Globus pallidus (tissue), 1 donor: ENCODE results near the gene RAD54L2.
"Not testable (repeated sequence)": the region's sequence is repeated elsewhere in the genome, so short reads cannot be mapped to it uniquely, and the experiment has no call there.

Experiments used
- DNase-seq: peaks from one replicate; pipeline ENCODE4 v3.0.0-alpha.2; 2015; ENCODE audit warnings: low spot score

RAD54L2 gene

DNA sequence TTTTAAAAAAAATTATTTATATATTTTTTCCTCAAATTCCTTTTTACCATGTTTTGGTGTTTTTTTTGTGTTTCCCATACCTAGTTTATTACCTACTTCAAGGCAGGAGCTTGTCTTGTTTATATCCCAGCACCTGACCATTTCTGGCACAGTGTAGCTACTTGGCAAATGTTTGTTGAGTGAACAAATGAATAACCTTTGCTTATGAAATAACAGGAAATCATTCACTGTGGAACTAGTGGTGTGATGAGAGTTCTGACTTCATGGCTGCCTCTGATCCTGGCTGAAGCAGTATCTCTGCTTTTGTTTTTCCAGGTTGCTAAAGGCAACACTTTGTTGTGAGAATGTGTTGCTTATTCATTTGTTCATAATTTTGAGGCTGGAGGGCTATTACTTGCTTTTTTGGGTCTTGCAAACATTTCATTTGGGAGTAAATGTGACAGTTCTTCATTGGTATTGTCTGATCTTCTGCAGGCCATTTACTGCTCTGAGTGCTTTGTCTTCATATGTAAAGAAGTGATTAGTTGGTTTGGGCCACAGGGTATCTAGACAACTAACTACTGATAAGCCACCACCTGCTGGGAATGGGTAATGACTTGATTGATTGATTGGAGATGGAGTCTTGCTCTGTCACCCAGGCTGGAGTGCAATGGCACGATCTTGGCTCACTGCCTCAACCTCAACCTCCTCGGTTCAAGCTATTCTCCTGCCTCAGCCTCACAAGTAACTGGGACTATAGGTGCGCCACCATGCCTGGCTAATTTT lies 5.7 kb downstream of the RAD54L2 start:
- DNase-seq, result no peak

DNA sequence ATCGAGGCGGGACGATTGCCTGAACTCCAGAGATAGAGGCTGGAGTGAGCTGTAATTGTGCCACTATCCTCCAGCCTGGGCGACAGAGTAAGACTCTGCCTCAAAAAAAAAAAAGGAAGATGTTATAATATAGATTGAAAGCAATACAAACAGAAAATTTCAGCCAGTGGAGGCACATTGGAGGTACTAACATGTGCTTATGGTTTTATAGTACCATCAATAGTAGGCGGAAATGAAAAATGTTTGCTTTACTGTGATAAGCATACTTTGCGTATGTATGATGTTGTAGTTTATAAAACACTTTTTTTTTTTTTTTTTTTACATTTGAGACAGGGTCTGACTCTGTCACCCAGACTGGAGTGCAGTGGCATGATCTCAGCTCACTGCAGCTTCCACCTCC lies 8.8 kb downstream of the RAD54L2 start:
- no peak for DNase-seq

- DNase-seq, result no peak
These were observed 10.8 kb downstream of the RAD54L2 start for GRCh38 chr3:51549311-51549710.

- no peak for DNase-seq
These were observed 11.7 kb downstream of the RAD54L2 start for GRCh38 chr3:51550080-51550819.

- no peak for DNase-seq
These were observed 19.5 kb downstream of the RAD54L2 start for GRCh38 chr3:51557993-51558392.

- DNase-seq, result no peak
These were observed 20.9 kb downstream of the RAD54L2 start for GRCh38 chr3:51559411-51559888.

- no peak for DNase-seq
These were observed 21.4 kb downstream of the RAD54L2 start for GRCh38 chr3:51559961-51560360.

GRCh38 chr3:51562403-51562802 lies 23.9 kb downstream of the RAD54L2 start:
- not testable (repeated sequence) for DNase-seq

DNA sequence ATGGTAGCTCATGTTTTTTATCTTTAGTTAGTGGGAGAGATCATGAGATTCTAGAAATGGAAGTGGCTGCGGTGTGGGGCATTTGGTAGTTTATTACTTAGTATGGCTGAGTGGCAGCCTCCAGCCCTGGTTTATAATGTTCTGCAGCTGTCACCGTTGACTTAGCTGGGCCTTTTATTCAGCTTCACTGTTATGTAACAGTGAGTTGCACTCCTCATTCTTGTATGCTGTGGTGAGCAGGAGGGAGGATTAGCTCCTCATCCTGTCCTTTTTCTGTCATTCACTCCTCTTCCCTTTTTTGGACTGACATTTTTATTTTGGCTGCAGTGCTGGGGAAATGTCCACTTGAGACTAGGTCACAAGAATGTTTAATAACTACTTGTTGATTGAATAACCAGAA lies 29.5 kb downstream of the RAD54L2 start:
- DNase-seq, result peak; percentile 47

GRCh38 chr3:51568996-51569395 lies 30.5 kb downstream of the RAD54L2 start:
- no peak for DNase-seq

GRCh38 chr3:51578238-51578637 lies 39.7 kb downstream of the RAD54L2 start:
- no peak for DNase-seq

GRCh38 chr3:51580418-51580817 lies 41.9 kb downstream of the RAD54L2 start:
- no peak for DNase-seq

DNA sequence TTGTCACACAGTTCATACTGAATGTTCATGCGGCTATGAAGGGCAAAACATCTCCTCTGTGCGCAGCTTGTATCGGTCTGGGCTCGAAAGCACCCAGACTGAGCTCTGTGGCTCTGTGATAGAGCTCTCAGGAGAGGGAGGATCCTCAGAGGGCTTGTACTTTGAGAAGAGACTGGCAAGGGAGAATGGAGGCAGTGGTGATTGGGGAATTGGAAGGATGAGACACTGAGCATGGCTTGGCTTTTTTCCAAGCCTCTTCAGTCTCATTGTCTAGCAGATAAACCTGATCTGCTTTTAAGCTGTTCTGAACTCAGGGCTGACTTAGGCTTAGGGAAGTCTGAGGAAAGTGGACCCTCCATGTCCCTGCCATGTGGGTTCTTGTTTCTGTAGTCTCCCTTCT lies 43.0 kb downstream of the RAD54L2 start:
- DNase-seq, result no peak

GRCh38 chr3:51585197-51585596 lies 46.7 kb downstream of the RAD54L2 start:
- DNase-seq, result peak; percentile 34

DNA sequence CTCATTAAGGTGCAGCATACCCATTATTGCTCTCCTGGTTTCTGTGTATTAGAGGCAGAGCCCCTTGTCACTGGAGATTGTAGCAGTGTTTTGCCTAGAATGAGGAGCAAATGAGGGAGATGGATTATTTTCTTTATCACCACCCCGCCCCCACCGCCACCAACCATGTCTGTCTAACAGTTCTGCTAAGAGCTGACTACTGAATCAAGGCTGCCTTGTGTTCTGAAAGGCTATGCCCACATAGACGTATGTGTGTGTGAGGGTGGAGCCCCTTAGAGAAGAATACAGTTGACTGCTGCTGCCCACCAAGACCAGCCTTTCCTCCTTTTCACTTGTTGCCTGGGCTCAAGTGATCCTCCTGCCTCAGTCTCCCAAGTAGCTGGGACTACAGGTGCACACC lies 47.4 kb downstream of the RAD54L2 start:
- DNase-seq, result no peak
